ENCODE data around the gene SLC13A5. TPM values are rescaled to one million over a fixed set of nuclear protein-coding genes. Genes with fewer than 3 reads are reported as not detected.

SLC13A5 gene
- total RNA-seq, 1 donor = not detected

GRCh38 chr17:6688944-6689343 lies 24.2 kb downstream of the SLC13A5 start:
- DNase-seq (ENCODE audit: low read depth) = no peak
- no peak overlapping the region for H3K4me3 ChIP-seq (ENCODE audit: low read depth, low read length)
- TF ChIP-seq CTCF (IDR thresholded peaks at IDR 0.05; ENCODE audit: insufficient read depth, low read depth, low read length) = no peak

- DNase-seq (ENCODE audit: low read depth) = no peak
- no peak overlapping the region for H3K4me3 ChIP-seq (ENCODE audit: low read depth, low read length)
- TF ChIP-seq CTCF (IDR thresholded peaks at IDR 0.05; ENCODE audit: insufficient read depth, low read depth, low read length) = no peak
Measured at GRCh38 chr17:6686026-6686425, 27.1 kb downstream of the SLC13A5 start.

- no peak for TF ChIP-seq CTCF (IDR thresholded peaks at IDR 0.05; ENCODE audit: insufficient read depth, low read depth, low read length)
- H3K4me3 ChIP-seq (ENCODE audit: low read depth, low read length) = no peak overlapping the region
- no peak for DNase-seq (ENCODE audit: low read depth)
Measured at GRCh38 chr17:6684881-6685767, 28.0 kb downstream of the SLC13A5 start.

- TF ChIP-seq CTCF (IDR thresholded peaks at IDR 0.05; ENCODE audit: insufficient read depth, low read depth, low read length) = no peak
- no peak overlapping the region for H3K4me3 ChIP-seq (ENCODE audit: low read depth, low read length)
- DNase-seq (ENCODE audit: low read depth) = no peak
Measured at GRCh38 chr17:6684460-6684783, 28.7 kb downstream of the SLC13A5 start.

GRCh38 chr17:6683730-6684459 lies 29.3 kb downstream of the SLC13A5 start:
- TF ChIP-seq CTCF (IDR thresholded peaks at IDR 0.05; ENCODE audit: insufficient read depth, low read depth, low read length) = no peak
- DNase-seq (ENCODE audit: low read depth) = no peak
- no peak overlapping the region for H3K4me3 ChIP-seq (ENCODE audit: low read depth, low read length)

GRCh38 chr17:6683081-6683684 lies 30.0 kb downstream of the SLC13A5 start:
- no peak for DNase-seq (ENCODE audit: low read depth)
- H3K4me3 ChIP-seq (ENCODE audit: low read depth, low read length) = no peak overlapping the region
- no peak for TF ChIP-seq CTCF (IDR thresholded peaks at IDR 0.05; ENCODE audit: insufficient read depth, low read depth, low read length)

Data from fibroblast of villous mesenchyme (primary cell).